Measurements from ENCODE around the gene ARL4A.

Gene ARL4A

DNA sequence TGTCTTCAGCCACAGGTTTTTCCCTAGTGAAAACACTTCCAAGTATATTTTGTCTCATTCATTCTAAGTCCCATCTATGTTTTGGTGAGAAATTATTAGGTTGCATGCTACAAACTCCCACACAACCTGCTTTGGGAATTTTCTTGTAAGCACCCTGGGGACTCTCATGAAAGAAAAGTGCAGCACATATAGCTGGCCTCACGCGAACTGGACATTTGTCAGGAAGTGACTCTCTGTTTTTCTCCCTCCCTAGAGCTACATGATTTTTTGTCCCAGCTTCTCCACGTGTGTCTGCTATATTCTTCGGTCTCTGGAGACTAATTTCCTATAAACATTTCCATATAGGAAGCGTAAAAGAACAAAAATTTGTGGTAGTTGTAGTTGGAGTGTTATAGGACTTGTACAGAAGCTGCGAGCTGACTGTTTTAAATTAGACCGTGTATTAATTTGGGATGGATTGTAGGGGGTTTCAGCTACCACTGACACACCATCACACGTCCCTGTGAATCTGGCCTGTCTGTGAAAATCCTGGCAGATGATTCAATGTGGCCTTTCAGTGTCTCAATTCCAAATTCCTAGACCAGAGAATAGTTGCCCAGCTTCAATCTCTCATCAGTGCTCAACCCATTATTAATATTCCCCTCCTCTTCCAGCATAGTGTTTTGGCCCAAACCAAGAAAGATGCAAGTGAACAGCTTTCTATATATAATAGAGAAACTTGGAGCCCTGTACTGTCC is 40.2 kb downstream of the ARL4A start:
- DNase-seq, result no peak

DNA sequence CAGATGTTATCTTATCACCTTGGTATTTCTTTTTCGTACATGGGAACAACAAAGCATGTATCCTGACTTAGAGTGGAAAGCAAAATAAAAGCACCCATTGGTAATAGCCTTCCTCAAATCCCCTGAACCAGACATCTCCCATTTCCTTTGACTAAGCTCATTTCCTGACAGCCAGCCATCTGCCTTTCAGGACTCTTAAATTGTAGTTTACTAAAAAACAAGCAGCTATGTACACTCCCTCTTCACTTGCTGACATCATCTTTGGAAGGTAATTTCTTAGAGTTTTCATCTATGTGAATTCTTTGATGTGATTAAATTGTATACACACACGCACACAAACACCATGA is 40.7 kb downstream of the ARL4A start:
- DNase-seq, result no peak

DNA sequence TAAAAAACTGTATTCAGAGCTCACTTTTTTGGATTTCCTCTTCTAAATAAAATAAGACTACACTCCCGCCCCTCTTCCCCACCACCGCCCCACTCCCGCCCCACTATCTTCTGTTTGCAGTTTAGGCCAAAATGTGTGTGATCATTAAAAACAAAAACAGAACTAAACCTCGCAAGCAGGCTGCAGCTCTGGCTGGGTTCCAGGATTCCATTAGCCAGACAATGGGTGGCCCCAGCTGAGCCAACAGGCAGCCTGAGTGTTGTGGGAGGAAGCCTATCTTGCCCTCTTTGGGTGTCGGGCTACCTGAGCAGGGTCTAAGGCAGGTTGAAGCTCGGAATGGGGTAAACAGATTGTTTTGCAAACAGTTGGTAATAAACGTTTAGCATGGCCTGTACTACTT is 41.7 kb downstream of the ARL4A start:
- DNase-seq, result peak; percentile 32

DNA sequence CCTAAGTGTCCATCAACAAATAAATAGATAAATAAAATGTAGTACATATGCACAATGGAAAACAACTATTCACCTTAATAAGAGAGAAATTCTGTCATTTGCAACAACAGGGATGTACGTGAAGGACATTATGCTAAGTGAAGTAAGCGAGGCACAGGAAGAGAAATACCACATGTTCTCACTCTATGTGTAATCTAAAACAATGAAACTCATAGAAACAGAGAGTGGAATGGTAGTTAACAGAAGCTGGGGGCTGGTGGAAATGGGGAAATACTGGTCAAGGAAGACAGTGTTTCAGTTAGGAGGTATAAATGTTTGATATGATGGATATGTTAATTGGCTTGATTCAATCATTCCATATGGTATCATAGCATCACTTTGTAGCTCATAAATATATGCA is 43.1 kb downstream of the ARL4A start:
- DNase-seq, result no peak

DNA sequence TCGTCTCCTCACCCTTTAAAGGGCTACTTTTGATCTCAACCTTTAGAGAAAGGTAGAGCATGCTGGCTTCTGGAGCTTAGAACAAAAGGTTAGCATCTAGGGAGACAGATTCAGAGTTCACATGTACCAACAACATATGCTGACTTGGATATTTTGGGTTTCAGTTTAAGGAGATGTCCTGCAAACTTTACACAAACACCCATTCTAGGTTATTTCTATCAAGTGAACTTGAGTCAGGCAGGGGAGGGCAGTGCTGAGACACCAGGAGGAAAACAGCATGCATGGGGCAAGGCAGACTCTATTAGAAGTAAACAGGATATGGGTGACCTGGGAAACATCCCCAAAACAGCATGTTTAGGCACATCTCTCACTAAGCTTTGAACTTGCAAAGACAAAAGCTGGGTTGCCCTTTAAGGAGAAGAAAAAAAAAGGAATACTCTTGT is 43.8 kb downstream of the ARL4A start:
- no peak for DNase-seq

DNA sequence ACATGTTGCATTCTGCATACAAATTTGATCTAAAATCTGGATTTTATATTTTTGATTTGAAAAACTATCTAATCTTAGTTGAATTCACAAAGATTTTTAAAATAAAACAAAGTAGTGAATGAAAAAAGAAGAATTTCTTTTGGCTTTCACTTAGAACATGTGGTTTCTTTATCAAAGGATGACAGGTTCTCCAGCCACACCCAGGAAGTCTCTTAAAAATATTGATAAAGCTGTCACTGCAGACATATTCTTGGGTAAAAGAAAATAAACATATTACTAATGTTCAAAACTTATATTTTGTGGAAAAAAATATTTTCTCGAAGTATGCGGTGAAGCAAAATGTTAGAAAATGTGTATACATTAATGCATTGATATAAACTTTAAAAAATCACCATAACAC is 44.3 kb downstream of the ARL4A start:
- DNase-seq, result no peak

DNA sequence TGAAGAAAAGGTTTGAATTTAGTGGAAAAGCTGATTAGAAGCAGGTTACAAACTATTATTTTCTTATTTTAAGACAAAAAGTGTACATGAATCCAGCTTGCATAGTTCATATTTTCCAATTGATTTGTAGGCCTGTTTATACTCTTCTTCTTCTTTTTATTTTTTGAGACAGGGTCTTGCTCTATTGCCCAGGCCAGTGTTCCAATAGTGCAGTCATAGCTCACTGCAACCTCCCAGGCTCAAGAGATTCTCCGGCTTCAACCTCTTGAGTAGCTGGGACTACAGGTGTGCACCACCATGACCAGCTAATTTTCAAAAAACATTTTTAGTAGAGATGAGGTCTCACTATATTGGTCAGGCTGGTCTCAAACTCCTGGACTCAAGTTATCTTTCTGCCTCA is 45.0 kb downstream of the ARL4A start:
- DNase-seq, result no peak

DNA sequence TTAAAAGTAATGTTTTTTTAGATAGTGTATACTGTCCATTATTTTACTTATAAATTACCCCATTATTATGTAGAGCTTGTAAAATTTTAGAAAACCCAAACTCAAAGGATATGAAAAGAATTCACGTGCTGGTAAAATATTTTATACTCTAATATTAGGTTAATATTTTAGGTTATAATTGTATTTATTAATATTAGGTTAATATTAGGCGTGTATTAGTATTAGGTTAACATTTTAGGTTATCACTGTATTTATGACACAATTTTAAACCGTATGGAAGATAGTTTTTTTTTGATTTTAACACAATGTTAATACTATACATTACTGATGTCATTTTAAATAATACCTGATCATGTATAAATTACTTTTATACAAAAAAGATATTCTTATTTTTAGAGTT is 48.5 kb downstream of the ARL4A start:
- DNase-seq, result no peak

- DNase-seq, result no peak
These were observed 49.9 kb downstream of the ARL4A start for GRCh38 chr7:12737373-12737772.

GRCh38 chr7:12737836-12738235 is 50.4 kb downstream of the ARL4A start:
- DNase-seq, result no peak

DNA sequence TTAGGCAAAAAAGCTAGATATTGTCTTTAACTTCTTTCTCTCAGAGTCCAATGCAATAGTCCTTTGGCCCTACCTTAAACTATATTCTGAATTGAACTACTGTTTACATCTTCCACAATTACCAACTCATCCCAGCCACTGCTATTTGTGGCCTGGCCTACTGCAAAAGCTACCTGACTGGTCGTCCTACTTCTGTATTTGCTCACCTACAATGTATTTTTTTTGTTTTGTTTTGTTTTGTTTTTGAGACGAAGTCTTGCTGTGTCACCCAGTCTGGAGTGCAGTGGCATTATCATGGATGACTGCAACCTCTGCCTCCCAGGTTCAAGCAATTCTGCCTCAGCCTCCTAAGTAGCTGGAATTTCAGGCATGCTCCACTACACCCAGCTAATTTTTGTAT is 51.2 kb downstream of the ARL4A start:
- DNase-seq, result no peak
